HepG2 (cell line): Measurements from ENCODE around the gene NPSR1. TPM values are rescaled to one million over a fixed set of nuclear protein-coding genes. Genes with fewer than 3 reads are reported as not detected.

ENCODE experiments used
- ATAC-seq: fragments of 200-7000 bp; cut with Tn5 transposase; 3 replicates; pipeline ENCODE4 v1.9.1; 2020; ENCODE audit warnings: mild to moderate bottlenecking, moderate library complexity
- BruUV-seq: library from RNA; stranded (reverse); fragments of 400-500 nt; replicated peaks from 2 replicates; lab custom pipeline; 2021; lab: Mats Ljungman, UMichigan
- CTCF ChIA-PET: fragments of 300-600 bp; formaldehyde crosslinking; extraction: SDS; loops from one replicate; lab custom pipeline; 2021; ENCODE audit warnings: low total read pairs, inconsistent platforms, low intra/inter-chr PET ratio; lab: Yijun Ruan, JAX
- POLR2A ChIA-PET: fragments of 350-600 bp; sonication (Branson Sonifier 250); formaldehyde crosslinking; loops from one replicate; lab custom pipeline; 2020; ENCODE audit warnings: antibody characterized with exemption, inconsistent platforms; lab: Yijun Ruan, JAX
- DNase-seq: peaks from one replicate; pipeline ENCODE4 v3.0.0-alpha.2; 2015; ENCODE audit warnings: low spot score
- FAIRE-seq: peaks from 3 replicates; lab custom pipeline; 2011; peaks lifted over from hg19 to GRCh38; lab: Jason Lieb, UNC
- H2AFZ ChIP-seq: one replicate; pipeline ENCODE4 v1.6.1; 2011; ENCODE audit warnings: low read length, inconsistent platforms
- H3K27ac ChIP-seq: fragments of 300-600 bp; 3 replicates; pipeline ENCODE4 v1.8.0; 2011; ENCODE audit warnings: mixed run types, mild to moderate bottlenecking, mixed read lengths, low read length, inconsistent platforms; ENCODE audit not compliant: insufficient read depth; ENCODE audit errors: extremely low read length
- H3K27me3 ChIP-seq, 2 experiments: fragments of 200-600 bp in 1 of 2; 2 replicates in 1 of 2; 3 replicates in 1 of 2; pipeline versions ENCODE4 v1.6.0 to v1.8.0; 2011; ENCODE audit warnings: low read length in 2 of 2, mild to moderate bottlenecking in 2 of 2, moderate library complexity in 2 of 2, inconsistent platforms in 1 of 2; ENCODE audit not compliant: insufficient read depth in 2 of 2, control insufficient read depth in 1 of 2
- H3K36me3 ChIP-seq, 2 experiments: fragments of 200-600 bp in 1 of 2; replicated peaks in 1 of 2; 2 replicates in 1 of 2; 3 replicates in 1 of 2; pipeline versions ENCODE4 v1.5.1 to v1.8.0; 2011; ENCODE audit warnings: low read length in 2 of 2, inconsistent platforms in 1 of 2; ENCODE audit not compliant: insufficient read depth in 2 of 2, control insufficient read depth in 1 of 2
- H3K4me1 ChIP-seq: 2 replicates; pipeline ENCODE4 v1.5.1; 2012; ENCODE audit warnings: low read length, inconsistent platforms; ENCODE audit not compliant: insufficient read depth
- H3K4me2 ChIP-seq: 2 replicates; pipeline ENCODE4 v1.6.0; 2011; ENCODE audit warnings: low read depth, low read length, inconsistent platforms
- H3K4me3 ChIP-seq, 3 experiments: fragments of 200-600 bp in 1 of 3; sonication (generic), shearing (Covaris generic) in 1 of 3; replicated peaks in 1 of 3; 2 replicates each; pipeline ENCODE4 v1.5.1; 2011 to 2016; ENCODE audit warnings: low read length in 3 of 3, inconsistent platforms in 2 of 3, low read depth in 2 of 3, mild to moderate bottlenecking in 2 of 3, control low read depth in 1 of 3, mixed read lengths in 1 of 3; ENCODE audit not compliant: insufficient read depth in 1 of 3
- H3K79me2 ChIP-seq: one replicate; pipeline ENCODE4 v1.6.1; 2011; ENCODE audit warnings: low read length, inconsistent platforms; ENCODE audit not compliant: insufficient read depth
- H3K9ac ChIP-seq: 2 replicates; pipeline ENCODE4 v1.6.0; 2011; ENCODE audit warnings: mild to moderate bottlenecking, low read depth, low read length, inconsistent platforms; ENCODE audit not compliant: insufficient read depth
- H3K9me3 ChIP-seq: 2 replicates; pipeline ENCODE4 v1.5.1; 2012; ENCODE audit warnings: mild to moderate bottlenecking, low read length
- H4K20me1 ChIP-seq: 2 replicates; pipeline ENCODE4 v1.6.0; 2011; ENCODE audit warnings: inconsistent platforms, mild to moderate bottlenecking, low read length, moderate library complexity; ENCODE audit not compliant: insufficient read depth
- DBP ChIP-seq: sonication (generic); formaldehyde crosslinking; IDR thresholded peaks from 2 replicates; pipeline ENCODE4 v1.4.0; 2020; ENCODE audit warnings: missing genetic modification reagents; ENCODE audit errors: not compliant biosample characterization
- ELF1 ChIP-seq: sonication (generic); formaldehyde crosslinking; IDR thresholded peaks from 2 replicates; pipeline ENCODE4 v1.4.0; 2020; ENCODE audit warnings: missing genetic modification reagents
- PAF1 ChIP-seq: IDR thresholded peaks from 2 replicates; pipeline ENCODE4 v1.6.1; 2016; ENCODE audit warnings: missing genetic modification reagents, missing compliant biosample characterization
- SIN3A ChIP-seq: IDR thresholded peaks from 2 replicates; pipeline ENCODE4 v1.6.1; 2011; ENCODE audit warnings: low read depth, mild to moderate bottlenecking, control low read depth, low read length, borderline replicate concordance
- SP140L ChIP-seq: sonication (generic); formaldehyde crosslinking; IDR thresholded peaks from 2 replicates; pipeline ENCODE4 v1.4.0; 2020; ENCODE audit warnings: missing genetic modification reagents, borderline replicate concordance
- TAF15 ChIP-seq: fragments of 200-400 bp; formaldehyde crosslinking; IDR thresholded peaks from one replicate; pipeline ENCODE4 v1.6.1; 2018; ENCODE audit warnings: mild to moderate bottlenecking, low read depth, low read length; ENCODE audit not compliant: poor library complexity, severe bottlenecking
- THAP11 ChIP-seq: IDR thresholded peaks from 2 replicates; pipeline ENCODE4 v1.6.1; 2016; ENCODE audit warnings: missing biosample characterization, missing genetic modification reagents
- ZBTB2 ChIP-seq: sonication (generic); formaldehyde crosslinking; IDR thresholded peaks from 2 replicates; pipeline ENCODE4 v1.8.0; 2022; ENCODE audit warnings: low read depth, missing genetic modification reagents
- ZMYM3 ChIP-seq: sonication (generic); formaldehyde crosslinking; IDR thresholded peaks from 2 replicates; pipeline ENCODE4 v1.5.1; 2020; ENCODE audit warnings: mild to moderate bottlenecking, missing genetic modification reagents
- ZNF205 ChIP-seq: IDR thresholded peaks from 2 replicates; pipeline ENCODE4 v1.6.1; 2018; ENCODE audit warnings: missing biosample characterization, missing genetic modification reagents
- ZNF564 ChIP-seq: sonication (generic); formaldehyde crosslinking; IDR thresholded peaks from 2 replicates; pipeline ENCODE4 v1.8.1; 2023; ENCODE audit warnings: mild to moderate bottlenecking, missing genetic modification reagents
- ZNF652 ChIP-seq: IDR thresholded peaks from 2 replicates; pipeline ENCODE4 v1.6.1; 2016; ENCODE audit warnings: low read depth, borderline replicate concordance
- ZNF672 ChIP-seq: sonication (generic); formaldehyde crosslinking; IDR thresholded peaks from 2 replicates; pipeline ENCODE4 v1.8.1; 2022; ENCODE audit warnings: missing genetic modification reagents
- ZUFSP ChIP-seq: sonication (generic); formaldehyde crosslinking; IDR thresholded peaks from 2 replicates; pipeline ENCODE4 v1.9.0; 2021; ENCODE audit warnings: missing genetic modification reagents, mild to moderate bottlenecking, borderline replicate concordance
- in situ Hi-C: cut with HindIII; loops from 2 replicates; pipeline ENCODE4 v1.10.0; 2017; ENCODE audit warnings: low pct_unique_long_range_greater_than_20kb; ENCODE audit not compliant: extremely low pct_ligation_motif_present
- intact Hi-C: fragments of 100-400 bp; cut with micrococcal nuclease; formaldehyde crosslinking; loops from one replicate; pipeline ENCODE4 v1.10.0; 2022; ENCODE audit not compliant: unreplicated experiment
- polyA plus RNA-seq, 8 experiments: library from polyadenylated mRNA; depleted of rRNA in 3 of 8; stranded (reverse) in 7 of 8; unstranded in 1 of 8; fragments of >200 nt; fragmentation: Illumina TruSeq in 4 of 8; extraction: Trizol in 4 of 8; gene quantifications; 2 replicates each; pipeline versions ENCODE4 v1.2.1 to v1.2.3, GENCODE V29; 2011 to 2016; ENCODE audit warnings: low read depth in 4 of 8, missing spikeins in 1 of 8, mixed read lengths in 1 of 8; ENCODE audit not compliant: insufficient read depth in 1 of 8
- total RNA-seq, 5 experiments: library from RNA; depleted of rRNA; stranded (reverse); fragments of >200 nt; fragmentation: Illumina TruSeq; extraction: Trizol; gene quantifications; 2 replicates each; pipeline ENCODE4 v1.2.3, GENCODE V29; 2016; ENCODE audit warnings: low read depth in 1 of 5

Gene NPSR1
- total and polyA plus RNA-seq, 2 of the 13 experiments (the other 11 are each of a cell fraction or from before 2014, with no cell fraction given), result not detected

- TF ChIP-seq TAF15 (no peak), ZNF205 (no peak), ZNF672 (CRISPR knock-in tag) (no peak), PAF1 (CRISPR knock-in tag) (no peak), ZNF652 (CRISPR knock-in tag) (no peak)
Measured at GRCh38 chr7:34720289-34720688, 62.3 kb downstream of the NPSR1 start (continued).

DNA sequence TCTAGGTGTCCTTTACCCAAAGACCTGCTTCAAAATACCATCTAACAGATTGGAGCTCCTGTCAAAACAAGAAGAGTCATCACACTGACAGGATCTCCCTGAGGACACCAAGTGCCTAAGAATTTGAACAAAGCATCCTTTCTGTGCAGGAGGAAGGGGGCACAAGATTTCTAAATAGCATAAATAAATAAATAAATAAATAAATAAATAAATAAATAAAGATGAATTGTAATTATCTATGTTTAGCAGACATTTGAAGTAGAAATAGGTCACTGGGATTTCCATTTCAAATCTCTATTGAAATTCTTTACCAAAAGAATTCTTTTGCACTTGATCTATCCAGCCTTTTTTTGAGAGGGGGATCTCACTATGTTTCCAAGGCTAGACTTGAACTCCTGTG is 65.3 kb downstream of the NPSR1 start:
- DNase-seq, result no peak
- intact Hi-C loops (no loop called here), in situ Hi-C loops (no loop called here)
- ChIA-PET CTCF (no interaction called here), POLR2A (no interaction called here)
- no peak overlapping the region for H3K4me3 ChIP-seq
- H3K4me2 ChIP-seq, result no peak overlapping the region
- no peak for ATAC-seq
- no peak overlapping the region for H2AFZ ChIP-seq
- H3K36me3 ChIP-seq, result peaks cover 11 to 39% of the 10 kb centered on the region in 2 experiments
- no peaks in the 10 kb centered on the region for H3K79me2 ChIP-seq
- H4K20me1 ChIP-seq, result no peaks in the 10 kb centered on the region
- no peak for TF ChIP-seq SP140L (CRISPR knock-in tag)
- TF ChIP-seq ZBTB2 (CRISPR knock-in tag), result no peak
- no peak for TF ChIP-seq ZUFSP
- no peak for TF ChIP-seq ZMYM3 (CRISPR knock-in tag)
- TF ChIP-seq THAP11 (CRISPR knock-in tag), result no peak
- TF ChIP-seq ELF1, result no peak
- no peak for TF ChIP-seq DBP (CRISPR knock-in tag)
- no peak for TF ChIP-seq ZNF564 (CRISPR knock-in tag)
- TF ChIP-seq SIN3A, result no peak
- no peaks in the 10 kb centered on the region for H3K9me3 ChIP-seq
- no peak overlapping the region for H3K9ac ChIP-seq
- BruUV-seq, result no TSS peak
- peaks cover 8% of the 10 kb centered on the region; the same call in 1 of the 2 replicates for H3K4me1 ChIP-seq
- no peak for FAIRE-seq
- no peak overlapping the region for H3K27ac ChIP-seq
- H3K27me3 ChIP-seq, result no peaks in the 10 kb centered on the region
